ENCODE results near the gene SPATA9. TPM values are rescaled to one million over a fixed set of nuclear protein-coding genes. Genes with fewer than 3 reads are reported as not detected.

Gene SPATA9
- total and polyA plus RNA-seq, 10 donors: 0.23 to 2.8 (median 1.1) TPM; not detected in 1

DNA sequence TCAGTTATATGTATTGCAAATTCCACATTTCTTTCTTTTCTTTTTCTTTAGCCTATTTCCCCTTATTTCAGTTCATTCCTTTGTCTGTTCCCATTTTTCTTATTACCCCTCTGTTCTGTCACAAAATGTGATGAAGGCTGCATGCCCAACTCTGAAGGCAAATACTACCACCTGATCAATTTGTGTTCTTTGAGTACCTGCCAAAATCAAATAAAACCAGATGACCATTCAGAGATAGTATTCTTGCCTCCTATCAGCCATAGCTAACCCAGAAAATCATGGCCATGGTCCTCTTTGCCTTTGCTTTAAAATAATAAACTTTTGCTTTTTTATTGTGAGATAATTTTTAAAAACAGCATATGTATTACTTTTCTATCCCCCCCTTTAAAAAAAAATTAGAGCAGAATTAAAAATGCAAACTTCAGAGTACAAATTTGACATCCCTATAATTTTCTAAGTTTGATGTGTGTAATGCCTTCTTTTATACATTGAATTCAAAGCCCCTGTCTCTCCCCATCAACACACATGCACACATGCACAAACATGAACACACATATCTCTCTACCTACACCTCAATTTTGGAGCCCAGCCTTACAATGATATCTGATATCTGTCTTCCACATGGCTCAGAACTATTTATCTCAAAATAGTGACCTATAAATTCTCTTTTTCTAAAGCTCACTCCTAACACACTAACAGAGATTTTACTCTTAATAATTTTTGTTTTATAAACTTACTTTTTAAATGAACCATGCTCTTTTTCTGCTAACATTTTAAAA lies 32.8 kb downstream of the SPATA9 start:
- DNase-seq: no peak
- no peak overlapping the region for H3K27ac ChIP-seq
- intact Hi-C loops (cut with DNase I; ENCODE audit: low total_unique reads): loop anchor here (5.0 to 10.0 kb wide), 2 partner anchors 197 to 685 kb away; no protein-coding TSS in a partner anchor
- H3K9me3 ChIP-seq: no peaks in the 10 kb centered on the region
- peaks cover 0 to 23% (median 0%) of the 10 kb centered on the region in 6 donors for H3K36me3 ChIP-seq
- TF ChIP-seq POLR2AphosphoS5 (IDR thresholded peaks at IDR 0.05) (no peak), POLR2A (IDR thresholded peaks at IDR 0.05) (no peak)
- TF ChIP-seq, protein P1, sequence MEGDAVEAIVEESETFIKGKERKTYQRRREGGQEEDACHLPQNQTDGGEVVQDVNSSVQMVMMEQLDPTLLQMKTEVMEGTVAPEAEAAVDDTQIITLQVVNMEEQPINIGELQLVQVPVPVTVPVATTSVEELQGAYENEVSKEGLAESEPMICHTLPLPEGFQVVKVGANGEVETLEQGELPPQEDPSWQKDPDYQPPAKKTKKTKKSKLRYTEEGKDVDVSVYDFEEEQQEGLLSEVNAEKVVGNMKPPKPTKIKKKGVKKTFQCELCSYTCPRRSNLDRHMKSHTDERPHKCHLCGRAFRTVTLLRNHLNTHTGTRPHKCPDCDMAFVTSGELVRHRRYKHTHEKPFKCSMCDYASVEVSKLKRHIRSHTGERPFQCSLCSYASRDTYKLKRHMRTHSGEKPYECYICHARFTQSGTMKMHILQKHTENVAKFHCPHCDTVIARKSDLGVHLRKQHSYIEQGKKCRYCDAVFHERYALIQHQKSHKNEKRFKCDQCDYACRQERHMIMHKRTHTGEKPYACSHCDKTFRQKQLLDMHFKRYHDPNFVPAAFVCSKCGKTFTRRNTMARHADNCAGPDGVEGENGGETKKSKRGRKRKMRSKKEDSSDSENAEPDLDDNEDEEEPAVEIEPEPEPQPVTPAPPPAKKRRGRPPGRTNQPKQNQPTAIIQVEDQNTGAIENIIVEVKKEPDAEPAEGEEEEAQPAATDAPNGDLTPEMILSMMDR (IDR thresholded peaks at IDR 0.05 in 8 of 11, conservative IDR thresholded peaks at IDR 0.05 in 3 of 11): no peak
- H3K4me1 ChIP-seq: peaks cover 11 to 32% (median 17%) of the 10 kb centered on the region in 6 donors
- no peak overlapping the region for H3K4me3 ChIP-seq
- no peaks in the 10 kb centered on the region for H3K27me3 ChIP-seq (replicated peaks in 1 of 7)

- TF ChIP-seq POLR2A (IDR thresholded peaks at IDR 0.05): no peak
- TF ChIP-seq POLR2AphosphoS5 (IDR thresholded peaks at IDR 0.05): no peak
- TF ChIP-seq, protein P1 (IDR thresholded peaks at IDR 0.05 in 8 of 11, conservative IDR thresholded peaks at IDR 0.05 in 3 of 11): no peak
- Histone ChIP-seq H3K36me3 (peaks cover 0 to 17% (median 0%) of the 10 kb centered on the region in 6 donors), H3K27me3 (replicated peaks in 1 of 7) (no peaks in the 10 kb centered on the region), H3K9me3 (no peaks in the 10 kb centered on the region), H3K4me1 (peaks cover 11 to 37% (median 21%) of the 10 kb centered on the region in 6 donors), H3K27ac (no peak overlapping the region), H3K4me3 (no peak overlapping the region)
- intact Hi-C loops (cut with DNase I; ENCODE audit: low total_unique reads): loop anchor here (5.0 to 10.0 kb wide), 2 partner anchors 198 to 686 kb away; no protein-coding TSS in a partner anchor
- DNase-seq: no peak
Observed at GRCh38 chr5:95649274-95649673, 33.5 kb downstream of the SPATA9 start.

DNA sequence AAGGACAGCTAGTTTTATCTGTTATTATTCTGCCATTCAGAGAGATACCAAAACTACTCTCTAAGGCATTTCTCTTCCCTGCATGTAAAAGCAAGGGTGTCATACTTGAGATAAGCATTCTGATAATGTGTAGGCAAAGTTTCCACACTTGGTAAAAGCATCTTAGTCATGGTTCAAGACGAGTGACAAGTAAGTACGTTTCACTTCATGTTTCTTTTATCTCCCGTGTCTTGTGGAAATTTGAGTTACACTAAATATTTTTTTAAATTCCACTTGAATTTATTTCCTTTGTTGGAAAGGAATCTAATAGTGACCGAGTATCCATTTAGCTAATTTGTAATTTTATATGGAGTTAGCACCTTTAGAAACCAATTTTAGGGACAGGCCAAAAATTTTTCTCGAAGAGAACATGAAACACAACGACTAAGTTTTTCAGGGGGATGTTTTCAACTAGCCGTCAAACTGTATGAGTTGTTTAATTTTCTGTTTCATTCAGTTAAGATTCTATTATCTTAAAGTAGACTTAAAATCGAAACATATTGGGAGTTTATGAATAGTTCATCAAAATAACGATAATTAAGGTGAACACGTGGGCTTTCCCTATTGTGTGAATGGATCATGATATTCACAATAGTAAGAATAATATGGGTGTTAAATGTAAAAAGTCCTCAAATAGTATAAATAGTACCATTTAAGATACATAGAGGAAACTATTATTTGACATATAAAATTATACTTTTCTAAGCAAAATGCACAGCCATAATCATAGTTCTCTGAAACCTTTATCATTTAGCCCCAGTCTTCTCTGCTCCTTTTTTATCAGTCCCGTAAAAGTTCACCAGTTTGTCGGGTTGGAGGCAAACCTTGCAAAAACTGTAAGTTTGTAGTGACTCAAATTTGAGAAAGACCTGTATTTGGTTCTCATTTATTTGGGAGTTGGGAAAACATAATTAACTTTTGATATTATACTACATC lies 34.6 kb downstream of the SPATA9 start:
- intact Hi-C loops (cut with DNase I; ENCODE audit: low total_unique reads): loop anchor here (5.0 to 10.0 kb wide), 2 partner anchors 199 to 687 kb away; no protein-coding TSS in a partner anchor
- Histone ChIP-seq H3K27me3 (replicated peaks in 1 of 7) (no peaks in the 10 kb centered on the region), H3K4me1 (peaks cover 11 to 42% (median 24%) of the 10 kb centered on the region in 6 donors), H3K9me3 (no peaks in the 10 kb centered on the region), H3K4me3 (peak overlapping the region in 2 of 8 donors; percentile 48 to 66), H3K36me3 (peaks cover 0 to 7% (median 0%) of the 10 kb centered on the region in 6 donors), H3K27ac (peak overlapping the region in 4 of 8 donors; percentile 92 to 95 (median 94))
- WGBS, 5 donors: 70 to 78% (median 72%) methylated on average over 12 of the region's 12 CpGs
- DNase-seq: no peak
- TF ChIP-seq POLR2A (IDR thresholded peaks at IDR 0.05) (no peak), POLR2AphosphoS5 (IDR thresholded peaks at IDR 0.05) (no peak)
- TF ChIP-seq, protein P1 (IDR thresholded peaks at IDR 0.05 in 8 of 11, conservative IDR thresholded peaks at IDR 0.05 in 3 of 11): no peak

All from spleen (tissue), 11 donors.